ENCODE data around the gene FOXI2.

DNA sequence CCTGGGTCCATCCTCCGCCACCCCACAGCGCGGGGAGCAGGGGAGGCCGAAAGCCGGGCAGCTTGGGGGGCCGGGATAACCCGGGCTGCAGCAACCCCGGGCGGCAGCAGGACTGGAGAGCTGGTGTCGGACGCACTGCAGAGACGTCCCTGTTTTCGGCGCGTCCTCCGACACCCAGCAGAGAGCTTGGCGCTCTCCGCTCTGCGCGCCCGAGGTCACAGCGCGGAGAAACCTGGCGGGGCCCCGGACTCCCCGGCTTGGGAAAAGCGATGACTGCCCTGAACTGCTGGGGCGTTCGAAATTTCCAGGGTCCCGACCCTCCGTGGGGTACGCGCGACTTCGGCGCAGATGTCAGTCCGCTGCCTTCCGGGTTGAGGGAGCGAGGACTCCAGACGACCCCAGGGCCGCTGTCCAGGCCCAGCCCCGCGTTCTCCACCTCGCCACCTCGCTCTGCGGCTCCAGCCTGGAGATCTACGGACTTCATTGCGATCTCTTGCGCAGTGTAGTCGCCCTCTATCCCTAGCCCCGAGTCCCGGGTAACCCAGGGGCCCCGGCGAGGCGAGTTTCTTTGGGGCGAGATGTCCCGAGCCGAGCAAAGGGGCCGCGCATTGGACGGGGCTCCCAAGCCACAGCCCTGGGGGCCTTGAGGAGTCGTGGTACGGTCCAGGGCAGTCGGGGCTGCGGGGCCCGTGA, 617 bp upstream of the FOXI2 start:
- TF ChIP-seq CTCF (IDR thresholded peaks at IDR 0.05; ENCODE audit: borderline replicate concordance, extremely low read depth, low read length, poor library complexity, severe bottlenecking) (no peak), EZH2 (IDR thresholded peaks at IDR 0.05; ENCODE audit: borderline replicate concordance, low read depth, low read length, severe bottlenecking) (no peak)

Measured in DND-41 (cell line).